ENCODE measurements around the gene C1D. TPM values are rescaled to one million over a fixed set of nuclear protein-coding genes. Genes with fewer than 3 reads are reported as not detected.

C1D gene
- total RNA-seq, 2 experiments from 2014 or later: 19.1 to 36.3 TPM

GRCh38 chr2:68023904-68024303, 38.9 kb downstream of the C1D start:
- Histone ChIP-seq H3K36me3 (ENCODE audit: insufficient read depth, low read length) (no peaks in the 10 kb centered on the region), H2AFZ (ENCODE audit: low read length) (no peak overlapping the region), H4K20me1 (ENCODE audit: insufficient read depth, low read length) (no peaks in the 10 kb centered on the region), H3K27ac (ENCODE audit: low read depth, low read length, poor library complexity, severe bottlenecking) (no peak overlapping the region), H3K4me3 (ENCODE audit: low read depth, low read length, poor library complexity, severe bottlenecking) (no peak overlapping the region), H3K4me1 (ENCODE audit: insufficient read depth, low read length, poor library complexity, severe bottlenecking) (no peaks in the 10 kb centered on the region), H3K4me2 (ENCODE audit: low read length) (no peak overlapping the region), H3K79me2 (ENCODE audit: insufficient read depth, low read depth, low read length) (no peaks in the 10 kb centered on the region), H3K9me2 (ENCODE audit: insufficient read depth, low read length) (no peaks in the 10 kb centered on the region), H3K9me3 (ENCODE audit: low read length) (no peaks in the 10 kb centered on the region)
- ChIA-PET POLR2A (interaction anchor here (1.5 to 1.8 kb wide), 2 partner anchors 14 to 30 kb away, joined by 3 to 6 read pairs; no protein-coding TSS in a partner anchor), CTCF (ENCODE audit: unreplicated experiment) (no interaction called here)
- no TSS peak for BruUV-seq (replicated peaks)
- TF ChIP-seq CTCF (conservative IDR thresholded peaks at IDR 0.05; ENCODE audit: low read length) (no peak), EZH2phosphoT487 (IDR thresholded peaks at IDR 0.05; ENCODE audit: borderline replicate concordance, low read depth, low read length) (no peak)
- intact Hi-C loops (cut with micrococcal nuclease; ENCODE audit: unreplicated experiment): no loop called here
- no peak for DNase-seq (ENCODE audit: low spot score)

- POLR2A ChIA-PET: interaction anchor here (1.0 kb wide), 1 partner anchor 9 kb away, joined by 4 read pairs; no protein-coding TSS in a partner anchor
- no peaks in the 10 kb centered on the region for H3K9me2 ChIP-seq (ENCODE audit: insufficient read depth, low read length)
- BruUV-seq (replicated peaks): no TSS peak
- no peak overlapping the region for H3K4me2 ChIP-seq (ENCODE audit: low read length)
- no peaks in the 10 kb centered on the region for H4K20me1 ChIP-seq (ENCODE audit: insufficient read depth, low read length)
- no peak overlapping the region for H2AFZ ChIP-seq (ENCODE audit: low read length)
- DNase-seq (ENCODE audit: low spot score): no peak
- no peaks in the 10 kb centered on the region for H3K9me3 ChIP-seq (ENCODE audit: low read length)
- intact Hi-C loops (cut with micrococcal nuclease; ENCODE audit: unreplicated experiment): no loop called here
- no peaks in the 10 kb centered on the region for H3K36me3 ChIP-seq (ENCODE audit: insufficient read depth, low read length)
- CTCF ChIA-PET (ENCODE audit: unreplicated experiment): no interaction called here
- no peak overlapping the region for H3K27ac ChIP-seq (ENCODE audit: low read depth, low read length, poor library complexity, severe bottlenecking)
- no peaks in the 10 kb centered on the region for H3K79me2 ChIP-seq (ENCODE audit: insufficient read depth, low read depth, low read length)
- no peak for TF ChIP-seq EZH2phosphoT487 (IDR thresholded peaks at IDR 0.05; ENCODE audit: borderline replicate concordance, low read depth, low read length)
- no peak for TF ChIP-seq CTCF (conservative IDR thresholded peaks at IDR 0.05; ENCODE audit: low read length)
- H3K4me3 ChIP-seq (ENCODE audit: low read depth, low read length, poor library complexity, severe bottlenecking): no peak overlapping the region
- no peaks in the 10 kb centered on the region for H3K4me1 ChIP-seq (ENCODE audit: insufficient read depth, low read length, poor library complexity, severe bottlenecking)
Observed at GRCh38 chr2:68018727-68019126, 44.1 kb downstream of the C1D start.

- Histone ChIP-seq H3K4me2 (ENCODE audit: low read length) (no peak overlapping the region), H3K36me3 (ENCODE audit: insufficient read depth, low read length) (no peaks in the 10 kb centered on the region), H3K4me1 (ENCODE audit: insufficient read depth, low read length, poor library complexity, severe bottlenecking) (no peaks in the 10 kb centered on the region), H3K27ac (ENCODE audit: low read depth, low read length, poor library complexity, severe bottlenecking) (no peak overlapping the region), H3K79me2 (ENCODE audit: insufficient read depth, low read depth, low read length) (no peaks in the 10 kb centered on the region), H3K9me3 (ENCODE audit: low read length) (no peaks in the 10 kb centered on the region), H2AFZ (ENCODE audit: low read length) (no peak overlapping the region), H3K4me3 (ENCODE audit: low read depth, low read length, poor library complexity, severe bottlenecking) (no peak overlapping the region), H3K9me2 (ENCODE audit: insufficient read depth, low read length) (no peaks in the 10 kb centered on the region), H4K20me1 (ENCODE audit: insufficient read depth, low read length) (no peaks in the 10 kb centered on the region)
- CTCF ChIA-PET (ENCODE audit: unreplicated experiment): no interaction called here
- no peak for DNase-seq (ENCODE audit: low spot score)
- TF ChIP-seq EZH2phosphoT487 (IDR thresholded peaks at IDR 0.05; ENCODE audit: borderline replicate concordance, low read depth, low read length): no peak
- TF ChIP-seq CTCF (conservative IDR thresholded peaks at IDR 0.05; ENCODE audit: low read length): no peak
- BruUV-seq (replicated peaks): no TSS peak
- intact Hi-C loops (cut with micrococcal nuclease; ENCODE audit: unreplicated experiment): no loop called here
- POLR2A ChIA-PET: interaction anchor here (1.9 kb wide), 1 partner anchor 13 kb away, joined by 6 read pairs; no protein-coding TSS in a partner anchor
Observed at GRCh38 chr2:68009526-68009925, 53.3 kb downstream of the C1D start.

Measured in OCI-LY7 (cell line).